ENCODE data around the gene NPFF. TPM values are rescaled to one million over a fixed set of nuclear protein-coding genes. Genes with fewer than 3 reads are reported as not detected.

Gene NPFF
- total and polyA plus RNA-seq, 3 experiments from 2014 or later, result not detected

- Histone ChIP-seq H3K27me3 (ENCODE audit: insufficient read depth, low read length, poor library complexity, severe bottlenecking) (no peaks in the 10 kb centered on the region), H3K4me3 (ENCODE audit: low read length) (no peak overlapping the region), H3K9me3 (ENCODE audit: low read length) (no peaks in the 10 kb centered on the region), H3K4me1 (ENCODE audit: insufficient read depth, low read length) (no peaks in the 10 kb centered on the region), H3K27ac (ENCODE audit: low read depth, low read length) (no peak overlapping the region), H3K36me3 (ENCODE audit: insufficient read depth, low read length) (peaks cover 62% of the 10 kb centered on the region)
- POLR2A ChIA-PET, result interaction anchor here (0.6 kb wide), 1 partner anchor 14 kb away, joined by 3 read pairs; no protein-coding TSS in a partner anchor
- no peaks in the 10 kb centered on the region for H3K27me3 Mint-ChIP-seq
- CTCF ChIA-PET, result interaction anchor here (1.2 to 2.6 kb wide), 3 partner anchors 10 to 30 kb away, joined by 3 to 10 read pairs (median 3); partner anchors contain the start of gene TARBP2
- peak overlapping the region in 4 of 8 donors; percentile 0 to 43 (median 24) for H3K27ac Mint-ChIP-seq
- H3K4me3 Mint-ChIP-seq, result no peak overlapping the region
- peaks cover 13 to 90% (median 16%) of the 10 kb centered on the region in 3 donors for H3K36me3 Mint-ChIP-seq
- DNase-seq, result no peak
- peaks cover 21 to 44% (median 29%) of the 10 kb centered on the region in 3 donors for H3K4me1 Mint-ChIP-seq
- H3K9me3 Mint-ChIP-seq, result no peaks in the 10 kb centered on the region
Measured at GRCh38 chr12:53478865-53479264, 28.4 kb downstream of the NPFF start.

DNA sequence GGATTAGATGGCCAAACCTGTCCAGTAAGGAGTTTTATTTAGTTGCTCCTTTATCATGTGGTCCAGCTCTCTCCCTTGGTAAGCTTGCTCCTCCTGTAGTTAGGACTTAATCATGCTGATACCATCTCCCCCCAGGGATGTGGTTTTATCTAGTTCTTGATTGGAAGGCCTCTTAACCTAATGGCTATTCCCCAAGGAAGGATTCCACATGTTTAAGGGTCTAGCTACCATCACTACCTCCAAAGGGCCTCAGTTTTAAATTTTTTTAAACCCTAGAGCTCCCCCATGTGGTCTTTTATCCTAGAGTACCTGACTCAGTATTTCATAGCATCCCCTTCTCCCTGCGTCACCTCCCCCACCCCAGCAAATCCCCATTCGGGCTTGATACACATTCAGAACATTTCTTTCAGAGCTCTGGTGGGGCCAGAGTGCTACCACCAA lies 30.5 kb downstream of the NPFF start:
- Mint-ChIP-seq H3K36me3 (peaks cover 13 to 92% (median 13%) of the 10 kb centered on the region in 3 donors), H3K27ac (peak overlapping the region in 7 of 8 donors; percentile 21 to 86 (median 67)), H3K27me3 (no peaks in the 10 kb centered on the region), H3K9me3 (no peaks in the 10 kb centered on the region), H3K4me3 (no peak overlapping the region), H3K4me1 (peaks cover 36 to 59% (median 46%) of the 10 kb centered on the region in 3 donors)
- peaks cover 5% of the 10 kb centered on the region for H3K4me1 ChIP-seq (ENCODE audit: insufficient read depth, low read length)
- POLR2A ChIA-PET, result interaction anchor here (0.8 to 1.7 kb wide), 3 partner anchors 13 to 22 kb away, joined by 3 to 4 read pairs (median 3); no protein-coding TSS in a partner anchor
- peaks cover 79% of the 10 kb centered on the region for H3K36me3 ChIP-seq (ENCODE audit: insufficient read depth, low read length)
- peak in 1 of 5 donors; percentile 10 for DNase-seq
- H3K4me3 ChIP-seq (ENCODE audit: low read length), result no peak overlapping the region
- no peaks in the 10 kb centered on the region for H3K9me3 ChIP-seq (ENCODE audit: low read length)
- H3K27me3 ChIP-seq (ENCODE audit: insufficient read depth, low read length, poor library complexity, severe bottlenecking), result no peaks in the 10 kb centered on the region
- no peak overlapping the region for H3K27ac ChIP-seq (ENCODE audit: low read depth, low read length)
- CTCF ChIA-PET, result interaction anchor here (0.7 to 4.7 kb wide), 5 partner anchors 8 to 132 kb away, joined by 3 to 23 read pairs (median 4); partner anchors contain the start of genes NPFF and PRR13

- Histone ChIP-seq H3K4me1 (ENCODE audit: insufficient read depth, low read length) (peaks cover 5% of the 10 kb centered on the region), H3K36me3 (ENCODE audit: insufficient read depth, low read length) (peaks cover 82% of the 10 kb centered on the region), H3K27me3 (ENCODE audit: insufficient read depth, low read length, poor library complexity, severe bottlenecking) (no peaks in the 10 kb centered on the region), H3K27ac (ENCODE audit: low read depth, low read length) (no peak overlapping the region), H3K4me3 (ENCODE audit: low read length) (no peak overlapping the region), H3K9me3 (ENCODE audit: low read length) (no peaks in the 10 kb centered on the region)
- H3K36me3 Mint-ChIP-seq, result peaks cover 18 to 90% (median 19%) of the 10 kb centered on the region in 3 donors
- H3K9me3 Mint-ChIP-seq, result no peaks in the 10 kb centered on the region
- no peaks in the 10 kb centered on the region for H3K27me3 Mint-ChIP-seq
- CTCF ChIA-PET, result interaction anchor here (0.9 to 4.7 kb wide), 5 partner anchors 20 to 924 kb away, joined by 3 to 23 read pairs (median 4); partner anchors contain the start of genes MAP3K12 and NPFF
- POLR2A ChIA-PET, result interaction anchor here (0.7 to 1.3 kb wide), 5 partner anchors 12 to 56 kb away, joined by 3 to 9 read pairs (median 4); partner anchors contain the start of gene MAP3K12
- DNase-seq, result peak in 1 of 5 donors; percentile 35
- H3K4me3 Mint-ChIP-seq, result peak overlapping the region in 6 of 7 donors; percentile 4 to 67 (median 38)
- H3K4me1 Mint-ChIP-seq, result peaks cover 42 to 69% (median 57%) of the 10 kb centered on the region in 3 donors
- H3K27ac Mint-ChIP-seq, result peak overlapping the region; percentile 68 to 97 (median 85)
Measured at GRCh38 chr12:53474819-53475218, 32.5 kb downstream of the NPFF start.

DNA sequence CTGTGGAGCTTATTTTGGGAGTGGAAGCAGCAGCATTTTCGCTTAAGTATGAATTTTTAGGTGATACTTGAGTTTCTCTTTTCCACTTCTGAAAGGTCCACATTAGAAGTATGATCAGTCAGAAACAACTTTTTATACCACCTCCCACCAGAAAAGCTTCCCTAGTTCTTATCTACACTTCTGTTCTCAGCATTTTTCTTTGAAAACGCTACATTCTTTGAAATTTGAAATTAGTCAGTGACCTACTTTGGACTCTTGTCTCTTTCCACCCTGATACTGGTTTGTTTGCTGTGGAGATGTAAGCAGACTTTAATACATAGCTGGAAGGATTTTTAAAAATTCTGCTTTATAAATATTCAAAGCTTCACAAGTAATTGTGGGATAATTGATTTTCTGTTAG lies 33.2 kb downstream of the NPFF start:
- Histone ChIP-seq H3K36me3 (ENCODE audit: insufficient read depth, low read length) (peaks cover 80% of the 10 kb centered on the region), H3K4me1 (ENCODE audit: insufficient read depth, low read length) (peaks cover 5% of the 10 kb centered on the region), H3K27me3 (ENCODE audit: insufficient read depth, low read length, poor library complexity, severe bottlenecking) (no peaks in the 10 kb centered on the region), H3K4me3 (ENCODE audit: low read length) (no peak overlapping the region), H3K9me3 (ENCODE audit: low read length) (no peaks in the 10 kb centered on the region), H3K27ac (ENCODE audit: low read depth, low read length) (no peak overlapping the region)
- H3K4me1 Mint-ChIP-seq, result peaks cover 42 to 67% (median 57%) of the 10 kb centered on the region in 3 donors
- peak overlapping the region in 7 of 8 donors; percentile 68 to 93 (median 81) for H3K27ac Mint-ChIP-seq
- H3K9me3 Mint-ChIP-seq, result no peaks in the 10 kb centered on the region
- CTCF ChIA-PET, result interaction anchor here (1.1 to 4.7 kb wide), 3 partner anchors 20 to 34 kb away, joined by 3 to 23 read pairs (median 3); partner anchors contain the start of gene NPFF
- H3K4me3 Mint-ChIP-seq, result peak overlapping the region in 1 of 7 donors; percentile 12
- no peaks in the 10 kb centered on the region for H3K27me3 Mint-ChIP-seq
- POLR2A ChIA-PET, result interaction anchor here (1.3 to 1.4 kb wide), 2 partner anchors 19 to 26 kb away, joined by 3 to 4 read pairs; partner anchors contain the start of gene TARBP2
- peaks cover 18 to 90% (median 18%) of the 10 kb centered on the region in 3 donors for H3K36me3 Mint-ChIP-seq
- no peak for DNase-seq

GRCh38 chr12:53472056-53472582 lies 35.2 kb downstream of the NPFF start:
- Mint-ChIP-seq H3K36me3 (peaks cover 20 to 93% (median 30%) of the 10 kb centered on the region in 3 donors), H3K4me1 (peaks cover 42 to 64% (median 62%) of the 10 kb centered on the region in 3 donors), H3K4me3 (no peak overlapping the region), H3K9me3 (no peaks in the 10 kb centered on the region), H3K27ac (peak overlapping the region in 2 of 8 donors; percentile 19 to 90), H3K27me3 (peaks cover 0 to 3% of the 10 kb centered on the region in 2 donors)
- DNase-seq, result no peak
- Histone ChIP-seq H3K4me3 (ENCODE audit: low read length) (no peak overlapping the region), H3K36me3 (ENCODE audit: insufficient read depth, low read length) (peaks cover 90% of the 10 kb centered on the region), H3K9me3 (ENCODE audit: low read length) (no peaks in the 10 kb centered on the region), H3K4me1 (ENCODE audit: insufficient read depth, low read length) (peaks cover 5% of the 10 kb centered on the region), H3K27me3 (ENCODE audit: insufficient read depth, low read length, poor library complexity, severe bottlenecking) (no peaks in the 10 kb centered on the region), H3K27ac (ENCODE audit: low read depth, low read length) (no peak overlapping the region)
- POLR2A ChIA-PET, result interaction anchor here (0.6 to 1.0 kb wide), 3 partner anchors 9 to 89 kb away, joined by 4 to 8 read pairs (median 6); no protein-coding TSS in a partner anchor
- CTCF ChIA-PET, result interaction anchor here (1.2 to 2.5 kb wide), 4 partner anchors 19 to 151 kb away, joined by 3 to 9 read pairs (median 5); partner anchors contain the start of genes MAP3K12 and TARBP2

- H3K27ac Mint-ChIP-seq, result peak overlapping the region in 3 of 8 donors; percentile 13 to 71 (median 36)
- Histone ChIP-seq H3K27me3 (ENCODE audit: insufficient read depth, low read length, poor library complexity, severe bottlenecking) (no peaks in the 10 kb centered on the region), H3K4me1 (ENCODE audit: insufficient read depth, low read length) (peaks cover 6% of the 10 kb centered on the region), H3K4me3 (ENCODE audit: low read length) (no peak overlapping the region), H3K36me3 (ENCODE audit: insufficient read depth, low read length) (peaks cover 87% of the 10 kb centered on the region), H3K27ac (ENCODE audit: low read depth, low read length) (no peak overlapping the region), H3K9me3 (ENCODE audit: low read length) (no peaks in the 10 kb centered on the region)
- DNase-seq, result no peak
- ChIA-PET CTCF (interaction anchor here (1.5 kb wide), 2 partner anchors 8 to 9 kb away, joined by 3 read pairs; no protein-coding TSS in a partner anchor), POLR2A (interaction anchor here (0.5 to 1.0 kb wide), 3 partner anchors 13 to 955 kb away, joined by 3 to 4 read pairs (median 3); partner anchors contain the start of gene CISTR)
- peaks cover 27 to 55% (median 51%) of the 10 kb centered on the region in 3 donors for H3K4me1 Mint-ChIP-seq
- no peaks in the 10 kb centered on the region for H3K9me3 Mint-ChIP-seq
- H3K27me3 Mint-ChIP-seq, result peaks cover 0 to 3% of the 10 kb centered on the region in 2 donors
- H3K36me3 Mint-ChIP-seq, result peaks cover 14 to 92% (median 37%) of the 10 kb centered on the region in 3 donors
- H3K4me3 Mint-ChIP-seq, result no peak overlapping the region
Measured at GRCh38 chr12:53468282-53468681, 39.0 kb downstream of the NPFF start.

- ChIA-PET POLR2A (interaction anchor here (0.5 to 1.0 kb wide), 3 partner anchors 13 to 955 kb away, joined by 3 to 4 read pairs (median 3); partner anchors contain the start of gene CISTR), CTCF (interaction anchor here (1.5 kb wide), 1 partner anchor 9 kb away, joined by 3 read pairs; no protein-coding TSS in a partner anchor)
- DNase-seq, result no peak
- H3K9me3 ChIP-seq (ENCODE audit: low read length), result no peaks in the 10 kb centered on the region
- Mint-ChIP-seq H3K9me3 (no peaks in the 10 kb centered on the region), H3K4me3 (no peak overlapping the region), H3K4me1 (peaks cover 28 to 54% (median 52%) of the 10 kb centered on the region in 3 donors), H3K36me3 (peaks cover 14 to 94% (median 39%) of the 10 kb centered on the region in 3 donors), H3K27ac (peak overlapping the region in 2 of 8 donors; percentile 36 to 87), H3K27me3 (peaks cover 0 to 3% of the 10 kb centered on the region in 2 donors)
- peaks cover 7% of the 10 kb centered on the region for H3K4me1 ChIP-seq (ENCODE audit: insufficient read depth, low read length)
- no peaks in the 10 kb centered on the region for H3K27me3 ChIP-seq (ENCODE audit: insufficient read depth, low read length, poor library complexity, severe bottlenecking)
- peaks cover 87% of the 10 kb centered on the region for H3K36me3 ChIP-seq (ENCODE audit: insufficient read depth, low read length)
- no peak overlapping the region for H3K4me3 ChIP-seq (ENCODE audit: low read length)
- no peak overlapping the region for H3K27ac ChIP-seq (ENCODE audit: low read depth, low read length)
Measured at GRCh38 chr12:53467880-53468279, 39.4 kb downstream of the NPFF start.
